Measurements from ENCODE around the gene LHFPL2. TPM values are rescaled to one million over a fixed set of nuclear protein-coding genes. Genes with fewer than 3 reads are reported as not detected.

LHFPL2 gene
- total RNA-seq, 2 experiments from 2014 or later = 0.19 to 0.25 TPM

GRCh38 chr5:78644741-78645300 is 3.8 kb downstream of the LHFPL2 start:
- H3K27ac Mint-ChIP-seq = no peak overlapping the region
- H3K4me1 Mint-ChIP-seq (ENCODE audit: low read depth) = peaks cover 13% of the 10 kb centered on the region
- peaks cover 0 to 5% of the 10 kb centered on the region in 2 experiments for H3K9me3 ChIP-seq (ENCODE audit: control insufficient read depth in 1 of 2, insufficient read depth in 1 of 2, low read length in 2 of 2)
- H3K4me1 ChIP-seq (ENCODE audit: insufficient read depth, low read length) = peaks cover 17% of the 10 kb centered on the region
- no peak overlapping the region for H3K4me3 Mint-ChIP-seq
- TF ChIP-seq CTCF (IDR thresholded peaks at IDR 0.05) = no peak
- peaks cover 61% of the 10 kb centered on the region for H3K27me3 Mint-ChIP-seq
- POLR2A ChIA-PET = no interaction called here
- intact Hi-C loops (cut with DNase I, micrococcal nuclease) = no loop called here
- H3K27ac ChIP-seq (ENCODE audit: low read depth in 1 of 2, low read length in 2 of 2) = no peak overlapping the region
- no peaks in the 10 kb centered on the region for H3K36me3 ChIP-seq (ENCODE audit: insufficient read depth, low read length)
- no peak for ATAC-seq (ENCODE audit: poor library complexity)
- no peak for DNase-seq
- no peaks in the 10 kb centered on the region for H3K36me3 Mint-ChIP-seq (ENCODE audit: low read depth)
- peaks cover 26 to 45% of the 10 kb centered on the region in 2 experiments for H3K27me3 ChIP-seq (ENCODE audit: control insufficient read depth in 1 of 2, insufficient read depth in 2 of 2, low read length in 2 of 2)
- H3K9me3 Mint-ChIP-seq = no peaks in the 10 kb centered on the region
- CTCF ChIA-PET = no interaction called here
- H3K4me3 ChIP-seq (ENCODE audit: low read length) = no peak overlapping the region

GRCh38 chr5:78644129-78644528 is 4.4 kb downstream of the LHFPL2 start:
- Histone ChIP-seq H3K4me1 (ENCODE audit: insufficient read depth, low read length) (peaks cover 14% of the 10 kb centered on the region), H3K4me3 (ENCODE audit: low read length) (no peak overlapping the region), H3K9me3 (ENCODE audit: control insufficient read depth in 1 of 2, insufficient read depth in 1 of 2, low read length in 2 of 2) (peaks cover 0 to 5% of the 10 kb centered on the region in 2 experiments), H3K27ac (ENCODE audit: low read depth in 1 of 2, low read length in 2 of 2) (no peak overlapping the region), H3K27me3 (ENCODE audit: control insufficient read depth in 1 of 2, insufficient read depth in 2 of 2, low read length in 2 of 2) (peaks cover 21 to 39% of the 10 kb centered on the region in 2 experiments), H3K36me3 (ENCODE audit: insufficient read depth, low read length) (no peaks in the 10 kb centered on the region)
- Mint-ChIP-seq H3K27ac (no peak overlapping the region), H3K4me1 (ENCODE audit: low read depth) (peaks cover 11% of the 10 kb centered on the region), H3K4me3 (no peak overlapping the region), H3K27me3 (peaks cover 55% of the 10 kb centered on the region), H3K9me3 (no peaks in the 10 kb centered on the region), H3K36me3 (ENCODE audit: low read depth) (no peaks in the 10 kb centered on the region)
- ChIA-PET CTCF (no interaction called here), POLR2A (no interaction called here)
- DNase-seq (no peak), ATAC-seq (ENCODE audit: poor library complexity) (no peak)
- intact Hi-C loops (cut with DNase I, micrococcal nuclease) = no loop called here
- no peak for TF ChIP-seq CTCF (IDR thresholded peaks at IDR 0.05)

- peaks cover 55% of the 10 kb centered on the region for H3K27me3 Mint-ChIP-seq
- Histone ChIP-seq H3K9me3 (ENCODE audit: control insufficient read depth in 1 of 2, insufficient read depth in 1 of 2, low read length in 2 of 2) (peaks cover 0 to under 1% of the 10 kb centered on the region in 2 experiments), H3K36me3 (ENCODE audit: insufficient read depth, low read length) (no peaks in the 10 kb centered on the region), H3K4me1 (ENCODE audit: insufficient read depth, low read length) (peaks cover 6% of the 10 kb centered on the region), H3K27me3 (ENCODE audit: control insufficient read depth in 1 of 2, insufficient read depth in 2 of 2, low read length in 2 of 2) (peaks cover 20 to 32% of the 10 kb centered on the region in 2 experiments), H3K4me3 (ENCODE audit: low read length) (no peak overlapping the region), H3K27ac (ENCODE audit: low read depth in 1 of 2, low read length in 2 of 2) (no peak overlapping the region)
- POLR2A ChIA-PET = no interaction called here
- no peak overlapping the region for H3K27ac Mint-ChIP-seq
- no peak overlapping the region for H3K4me3 Mint-ChIP-seq
- peaks cover 11% of the 10 kb centered on the region for H3K4me1 Mint-ChIP-seq (ENCODE audit: low read depth)
- H3K9me3 Mint-ChIP-seq = no peaks in the 10 kb centered on the region
- CTCF ChIA-PET = no interaction called here
- ATAC-seq (ENCODE audit: poor library complexity) (no peak), DNase-seq (no peak)
- H3K36me3 Mint-ChIP-seq (ENCODE audit: low read depth) = no peaks in the 10 kb centered on the region
- TF ChIP-seq CTCF (IDR thresholded peaks at IDR 0.05) = no peak
- intact Hi-C loops (cut with DNase I, micrococcal nuclease) = no loop called here
Observed at GRCh38 chr5:78642701-78643100, 5.9 kb downstream of the LHFPL2 start.
